Measurements from ENCODE around the gene ITIH3. TPM values are rescaled to one million over a fixed set of nuclear protein-coding genes. Genes with fewer than 3 reads are reported as not detected.

The ITIH3 gene
- polyA plus RNA-seq, 1 donor = 5.7 TPM

DNA sequence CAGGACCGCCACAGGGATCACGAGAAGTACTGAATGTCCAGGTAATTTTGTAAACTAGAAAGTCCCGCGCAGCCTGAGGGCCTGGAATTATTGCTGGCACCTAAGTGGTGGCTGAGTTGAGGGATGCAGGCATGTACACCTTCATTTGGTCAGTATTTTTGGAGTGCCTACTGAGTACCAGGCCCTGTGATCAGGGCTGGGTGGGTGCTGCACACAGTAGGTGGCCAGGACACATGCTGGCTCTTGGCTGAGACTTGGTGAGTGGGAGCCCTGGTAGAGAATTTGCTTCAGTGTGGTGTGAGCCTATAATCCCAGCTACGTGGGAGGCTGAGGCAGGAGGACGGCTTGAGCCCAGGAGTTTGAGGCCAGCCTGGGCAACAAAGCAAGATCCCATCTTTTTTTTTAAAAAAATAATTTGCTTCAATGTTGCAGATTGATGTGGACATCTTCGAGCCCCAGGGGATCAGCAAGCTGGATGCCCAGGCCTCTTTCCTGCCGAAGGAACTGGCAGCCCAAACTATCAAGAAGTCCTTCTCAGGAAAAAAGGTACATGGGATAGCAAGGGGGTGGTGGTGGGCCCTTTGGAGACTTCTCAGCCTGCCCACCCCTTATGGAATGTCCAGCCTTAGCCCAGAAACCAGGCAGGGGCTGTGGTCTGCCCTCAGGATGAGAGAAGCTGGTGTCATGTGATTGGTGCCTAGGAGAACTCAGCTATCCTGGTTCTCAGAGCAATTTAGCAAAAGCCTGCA lies 14.6 kb upstream of the ITIH3 start:
- no peak for DNase-seq

DNA sequence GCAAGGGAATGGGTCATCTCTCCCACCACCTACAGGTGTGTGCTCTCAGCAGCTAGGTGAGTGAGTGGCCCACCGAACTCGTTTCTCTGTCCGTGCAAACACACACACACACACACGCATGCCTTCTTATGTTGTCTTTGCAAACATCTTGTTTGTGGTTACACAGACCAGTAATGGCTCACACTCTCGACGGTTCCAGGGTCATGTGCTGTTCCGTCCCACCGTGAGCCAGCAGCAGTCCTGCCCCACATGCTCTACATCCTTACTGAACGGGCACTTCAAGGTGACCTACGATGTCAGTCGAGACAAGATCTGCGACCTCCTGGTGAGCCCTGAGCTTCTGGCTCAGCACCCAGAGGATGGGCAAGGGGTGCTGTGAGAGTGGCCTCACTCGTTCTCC lies 12.9 kb upstream of the ITIH3 start:
- no peak for DNase-seq

DNA sequence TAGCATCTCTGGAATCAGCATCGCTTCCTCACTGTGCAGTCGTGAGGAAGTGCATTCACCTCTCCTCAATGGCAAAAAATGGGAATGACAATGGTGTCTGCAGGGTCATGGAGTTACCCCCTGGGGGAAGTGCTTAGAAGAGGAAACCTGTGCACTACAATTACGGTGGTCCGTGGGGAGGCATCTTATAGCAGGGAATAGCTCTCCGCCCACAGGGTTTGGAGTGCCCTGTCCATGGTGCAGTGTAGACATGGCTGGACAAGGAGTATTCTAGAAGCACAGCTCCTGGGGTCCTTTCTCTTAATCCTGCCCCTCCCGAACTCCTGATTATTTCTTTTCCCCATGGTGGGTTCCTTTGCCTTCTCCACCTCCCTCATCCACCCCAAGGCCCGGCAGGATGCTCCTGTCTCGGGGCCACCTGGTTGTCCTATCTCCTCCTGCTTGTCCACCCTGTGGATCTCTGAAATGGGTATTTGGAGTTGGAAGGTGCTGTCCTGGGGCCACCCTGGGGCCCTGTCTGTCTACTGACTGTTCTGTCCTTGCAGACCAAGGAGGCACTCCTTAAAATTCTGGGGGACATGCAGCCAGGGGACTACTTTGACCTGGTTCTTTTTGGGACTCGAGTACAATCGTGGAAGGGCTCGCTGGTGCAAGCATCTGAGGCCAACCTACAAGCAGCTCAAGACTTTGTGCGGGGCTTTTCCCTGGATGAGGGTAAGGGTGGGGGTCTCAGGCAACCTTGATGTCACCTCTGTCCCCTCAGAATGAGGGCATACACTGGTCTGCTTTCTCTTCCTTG lies 12.0 kb upstream of the ITIH3 start:
- DNase-seq = no peak

DNA sequence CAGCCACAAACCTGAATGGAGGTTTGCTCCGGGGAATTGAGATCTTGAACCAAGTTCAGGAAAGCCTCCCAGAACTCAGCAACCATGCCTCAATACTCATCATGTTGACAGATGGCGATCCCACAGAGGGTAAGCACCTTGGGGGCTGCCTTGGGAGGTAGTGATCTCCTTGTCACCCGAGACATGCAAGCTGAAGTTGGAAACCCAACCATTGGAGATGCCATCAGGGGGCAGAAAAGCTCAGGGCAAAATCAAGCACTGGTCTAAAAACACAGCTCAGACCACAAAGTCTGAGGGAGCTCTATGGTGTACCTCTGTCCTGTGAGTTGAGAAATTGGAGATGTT lies 11.4 kb upstream of the ITIH3 start:
- DNase-seq = no peak

DNA sequence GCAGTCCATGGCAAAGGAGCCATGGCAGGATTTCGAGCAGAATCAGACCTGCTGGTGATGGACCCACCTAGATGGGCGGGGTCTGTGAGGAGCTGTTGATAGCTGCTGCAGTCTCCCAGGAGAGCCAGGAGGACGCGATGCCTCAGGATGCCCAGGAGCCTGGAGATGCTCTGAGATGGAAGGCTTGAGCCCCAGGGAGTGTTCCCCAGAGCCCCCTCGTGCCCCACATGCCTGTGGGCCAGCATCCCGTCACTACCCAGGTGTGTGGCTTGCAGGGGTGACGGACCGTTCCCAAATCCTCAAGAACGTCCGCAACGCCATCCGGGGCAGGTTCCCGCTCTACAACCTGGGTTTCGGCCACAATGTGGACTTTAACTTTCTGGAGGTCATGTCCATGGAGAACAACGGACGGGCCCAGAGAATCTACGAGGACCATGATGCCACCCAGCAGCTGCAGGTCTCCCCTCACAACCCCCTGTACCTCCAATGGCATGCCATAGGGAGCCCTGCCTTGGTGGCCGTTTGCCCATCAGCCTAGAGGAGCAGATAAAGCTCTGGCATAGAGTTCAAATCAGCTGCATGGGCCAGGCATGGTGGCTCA lies 10.5 kb upstream of the ITIH3 start:
- DNase-seq = no peak

DNA sequence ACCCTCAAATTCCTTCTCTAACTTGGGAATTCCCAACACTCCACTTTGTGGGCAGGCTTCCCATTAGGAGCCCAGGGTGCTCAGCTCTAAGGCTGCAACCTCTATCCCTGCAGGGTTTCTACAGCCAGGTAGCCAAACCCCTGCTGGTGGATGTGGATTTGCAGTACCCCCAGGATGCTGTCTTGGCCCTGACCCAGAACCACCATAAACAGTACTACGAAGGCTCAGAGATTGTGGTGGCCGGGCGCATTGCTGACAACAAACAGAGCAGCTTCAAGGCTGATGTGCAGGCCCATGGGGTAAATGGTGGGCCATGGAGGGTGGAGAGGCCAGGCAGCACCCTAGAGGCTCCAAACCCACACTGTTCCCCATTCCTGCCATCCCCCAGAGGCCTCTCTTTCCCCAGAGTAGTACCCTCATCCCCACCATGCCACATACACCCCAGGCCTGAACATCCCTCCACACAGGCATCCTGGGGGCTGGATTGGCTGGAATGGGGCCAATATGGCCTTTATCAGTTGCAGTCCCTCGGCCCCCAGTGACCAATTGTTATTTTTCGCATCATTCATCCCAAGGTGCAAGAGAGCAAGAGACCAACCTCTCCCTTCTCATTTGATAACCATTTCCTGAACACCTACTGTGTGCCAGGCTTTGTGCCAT lies 9.5 kb upstream of the ITIH3 start:
- DNase-seq = no peak

DNA sequence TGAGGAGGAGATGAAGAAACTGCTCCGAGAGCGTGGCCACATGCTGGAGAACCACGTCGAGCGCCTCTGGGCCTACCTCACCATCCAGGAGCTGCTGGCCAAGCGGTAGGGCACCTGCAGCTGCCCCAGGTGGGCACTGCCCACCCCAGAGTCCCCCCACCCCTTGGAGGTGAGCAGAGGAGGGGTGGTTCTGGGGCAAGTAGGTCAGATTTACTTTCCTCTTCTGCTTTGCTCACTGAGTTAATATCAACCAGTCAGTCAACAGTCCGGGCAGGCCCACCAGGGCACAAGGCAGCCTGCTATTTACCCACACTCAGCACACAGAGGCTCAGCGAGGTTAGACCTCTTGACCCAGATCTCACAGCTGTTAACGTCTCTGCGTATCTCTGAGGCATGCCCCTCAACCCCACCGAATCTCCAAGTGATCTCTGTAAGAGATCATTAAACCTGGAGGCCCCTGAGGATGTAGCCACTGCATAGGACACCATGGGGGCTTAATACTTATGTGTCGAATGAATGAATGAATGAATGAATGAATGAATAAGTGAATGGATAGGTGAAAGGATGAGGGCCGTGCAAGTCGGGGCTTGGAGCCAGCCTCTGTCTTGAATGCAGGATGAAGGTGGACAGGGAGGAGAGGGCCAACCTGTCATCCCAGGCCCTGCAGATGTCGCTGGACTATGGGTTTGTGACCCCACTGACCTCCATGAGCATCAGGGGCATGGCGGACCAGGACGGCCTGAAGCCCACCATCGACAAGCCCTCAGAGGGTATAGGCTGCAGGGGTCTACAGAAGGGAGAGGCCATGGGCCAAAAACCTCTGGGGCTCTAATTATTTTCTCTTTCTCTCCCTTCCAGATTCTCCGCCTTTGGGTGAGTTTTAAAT lies 8.0 kb upstream of the ITIH3 start:
- no peak for DNase-seq

DNA sequence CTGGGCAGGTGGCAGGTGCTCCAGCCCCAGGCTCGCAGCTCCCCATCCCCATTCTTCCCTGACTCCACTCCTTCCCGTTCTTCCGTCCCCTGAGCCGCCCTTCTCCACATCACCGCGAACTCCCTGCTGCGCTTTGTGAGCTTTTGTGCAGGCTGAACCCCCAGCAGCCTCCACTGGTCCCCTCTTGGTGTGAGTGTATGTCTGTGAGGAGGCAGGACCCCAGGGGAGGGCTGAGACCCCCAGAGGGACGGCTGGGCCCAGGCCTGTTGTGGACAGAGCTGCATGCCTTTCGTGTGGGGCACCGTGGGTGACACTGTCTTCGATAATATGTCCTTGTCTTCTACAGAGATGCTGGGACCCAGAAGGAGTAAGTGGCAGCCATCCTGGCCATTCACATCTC lies 7.3 kb upstream of the ITIH3 start:
- no peak for DNase-seq

DNA sequence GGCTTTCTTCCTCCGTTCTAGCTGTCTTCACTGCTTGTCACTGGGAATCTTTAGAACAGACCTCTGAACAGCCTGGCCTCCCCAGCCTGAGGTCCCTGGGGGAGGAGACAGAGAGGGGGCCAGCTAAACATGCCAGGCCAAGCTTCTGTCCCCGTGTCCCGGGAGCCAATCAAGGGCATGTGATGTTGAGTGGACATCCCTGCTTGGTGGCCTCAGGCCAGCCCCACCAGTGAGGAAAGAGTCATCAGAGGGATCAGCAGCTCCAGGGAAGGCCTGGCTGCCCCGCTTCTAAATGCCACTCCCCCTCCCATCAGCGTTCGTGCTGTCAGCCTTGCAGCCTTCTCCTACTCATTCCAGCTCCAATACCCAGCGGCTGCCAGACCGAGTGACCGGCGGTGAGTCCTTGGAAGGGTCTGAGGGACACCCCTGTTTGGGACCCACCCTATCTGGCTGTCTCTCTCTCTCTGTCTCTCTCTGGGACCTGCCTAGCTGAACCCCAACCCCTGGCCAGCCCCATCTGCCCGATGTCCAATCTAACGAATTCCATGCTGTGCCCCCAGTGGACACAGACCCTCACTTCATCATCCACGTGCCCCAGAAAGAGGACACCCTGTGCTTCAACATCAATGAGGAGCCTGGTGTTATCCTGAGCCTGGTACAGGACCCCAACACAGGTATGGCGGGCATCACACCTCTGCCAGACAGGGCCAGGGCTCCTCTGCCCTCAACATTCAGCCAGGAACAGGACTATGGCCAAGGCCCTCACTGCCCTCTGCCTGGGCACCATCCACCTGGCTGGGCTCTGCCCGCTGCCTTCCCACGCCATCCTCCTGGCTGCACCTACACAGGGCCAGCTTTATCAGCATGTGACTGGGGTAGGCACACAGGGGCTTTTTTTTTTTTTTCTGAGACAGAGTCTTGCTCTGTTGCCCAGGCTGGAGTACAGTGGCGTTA lies 6.6 kb upstream of the ITIH3 start:
- DNase-seq = no peak

DNA sequence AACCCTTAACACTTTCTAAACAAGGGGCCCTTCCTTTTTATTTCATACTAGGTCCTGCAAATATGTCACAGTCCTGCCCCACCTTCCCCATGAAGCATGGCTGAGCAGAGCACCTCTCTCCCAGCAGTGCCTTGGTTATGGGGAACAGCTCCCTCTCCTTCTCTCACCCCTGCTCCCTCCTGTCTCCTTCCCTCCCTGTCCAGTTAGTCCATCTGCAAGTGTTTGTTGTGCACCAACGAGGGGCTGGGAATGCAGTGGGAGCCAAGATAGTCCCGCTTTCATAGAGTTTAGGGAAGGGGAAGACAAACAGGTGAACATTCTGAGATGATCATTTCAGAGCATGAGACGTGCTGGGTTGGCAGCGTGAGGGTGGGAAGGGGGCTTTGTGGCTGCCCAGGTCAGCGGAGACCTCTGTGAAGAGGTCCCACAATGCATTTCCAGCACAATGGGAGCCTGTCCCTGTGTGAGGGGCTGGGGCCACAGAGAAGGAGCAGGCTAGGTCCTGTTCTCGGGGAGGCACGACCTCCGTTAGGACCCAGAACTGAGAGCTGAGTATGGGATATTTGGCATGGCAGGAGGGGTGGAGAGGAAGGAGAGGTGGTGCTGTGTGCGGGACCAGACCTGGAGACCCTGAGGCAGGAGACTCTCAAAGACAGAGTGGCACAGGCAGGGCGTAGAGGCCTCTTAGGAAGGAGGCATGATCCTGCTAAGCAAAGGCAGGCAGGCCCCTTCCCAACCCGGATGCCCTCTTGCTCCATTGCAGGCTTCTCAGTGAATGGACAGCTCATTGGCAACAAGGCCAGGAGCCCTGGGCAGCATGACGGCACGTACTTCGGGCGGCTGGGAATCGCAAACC lies 5.5 kb upstream of the ITIH3 start:
- DNase-seq = no peak

DNA sequence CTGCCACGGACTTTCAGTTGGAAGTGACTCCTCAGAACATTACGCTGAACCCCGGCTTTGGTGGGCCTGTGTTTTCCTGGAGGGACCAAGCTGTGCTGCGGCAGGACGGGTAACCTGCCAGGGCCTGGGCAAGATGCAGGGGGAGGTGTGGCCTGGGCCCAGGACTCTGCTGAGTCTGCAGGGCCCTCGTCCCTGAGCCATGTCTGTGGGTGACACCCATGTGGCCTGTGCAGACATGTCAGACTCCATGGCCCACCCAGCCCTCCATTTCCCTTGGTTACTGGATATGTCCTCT lies 4.9 kb upstream of the ITIH3 start:
- DNase-seq = no peak

DNA sequence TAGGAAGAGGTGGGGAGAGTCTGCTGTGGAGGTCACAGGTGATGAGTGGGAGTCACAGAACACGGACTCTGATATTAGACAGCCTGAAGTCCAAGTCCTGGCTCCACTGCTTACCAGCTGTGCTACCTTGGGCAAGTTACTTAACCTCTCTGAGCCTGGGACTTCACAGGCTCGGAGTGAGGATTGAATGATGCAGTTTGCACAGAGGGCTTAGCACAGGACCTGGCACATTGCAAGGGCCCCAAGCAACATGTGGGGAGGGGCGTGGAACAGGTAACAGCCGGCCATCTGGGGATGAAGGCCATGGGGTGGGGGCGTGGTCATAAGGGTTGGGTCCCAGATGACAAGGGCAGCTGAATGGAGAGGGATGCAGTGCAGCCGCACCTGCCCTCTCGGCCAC lies 4.3 kb upstream of the ITIH3 start:
- no peak for DNase-seq

DNA sequence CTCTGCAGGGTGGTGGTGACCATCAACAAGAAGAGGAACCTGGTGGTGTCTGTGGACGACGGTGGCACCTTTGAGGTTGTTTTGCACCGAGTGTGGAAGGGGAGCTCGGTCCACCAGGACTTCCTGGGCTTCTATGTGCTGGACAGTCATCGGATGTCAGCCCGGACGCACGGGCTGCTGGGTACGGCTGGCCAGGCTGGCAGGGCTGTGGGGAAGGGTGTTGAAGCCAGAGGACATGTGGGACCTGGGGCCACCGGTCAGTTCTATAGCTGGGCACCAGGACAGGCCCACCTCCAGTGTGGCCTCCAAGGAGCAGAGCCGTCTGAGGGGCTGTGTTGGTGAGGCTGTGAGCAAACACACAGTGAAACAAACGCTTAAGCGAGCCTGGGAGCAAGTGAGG lies 3.9 kb upstream of the ITIH3 start:
- DNase-seq = no peak

DNA sequence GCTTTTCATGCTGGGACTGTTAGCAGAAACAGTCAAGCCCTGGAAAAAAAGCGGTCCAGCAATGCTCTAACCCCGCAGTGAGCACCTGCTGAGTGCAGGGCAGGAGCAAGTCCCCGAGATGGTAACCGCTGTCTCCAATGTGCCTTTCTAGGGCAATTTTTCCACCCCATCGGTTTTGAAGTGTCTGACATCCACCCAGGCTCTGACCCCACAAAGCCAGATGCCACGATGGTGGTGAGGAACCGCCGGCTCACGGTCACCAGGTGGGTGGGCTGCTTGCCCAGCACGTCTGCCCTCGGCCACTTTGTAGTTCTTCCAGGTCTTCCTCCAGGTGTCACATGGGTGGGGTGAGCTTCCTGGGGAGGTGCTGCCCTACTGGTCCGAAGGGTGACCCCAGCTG lies 3.2 kb upstream of the ITIH3 start:
- no peak for DNase-seq

DNA sequence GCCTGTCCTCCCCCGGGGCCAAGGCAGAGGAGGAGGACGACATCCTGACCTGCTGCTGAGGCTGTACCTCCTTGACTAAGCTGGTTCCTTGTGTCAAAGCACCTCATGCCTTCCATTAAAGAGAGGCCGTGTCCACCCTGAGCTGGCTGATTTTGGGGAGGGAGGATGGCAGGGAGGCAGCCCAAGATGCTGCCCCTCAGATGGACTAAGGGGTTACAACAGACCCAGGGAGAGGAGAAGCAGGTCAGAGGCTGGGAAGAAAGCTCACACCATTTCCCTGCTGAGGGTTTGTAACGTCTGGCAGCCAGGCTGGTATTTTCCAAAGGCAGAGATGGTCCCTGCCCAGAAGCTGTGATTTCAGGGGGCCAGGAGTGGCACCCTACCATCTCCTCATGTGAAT lies 2.7 kb upstream of the ITIH3 start:
- DNase-seq = no peak

DNA sequence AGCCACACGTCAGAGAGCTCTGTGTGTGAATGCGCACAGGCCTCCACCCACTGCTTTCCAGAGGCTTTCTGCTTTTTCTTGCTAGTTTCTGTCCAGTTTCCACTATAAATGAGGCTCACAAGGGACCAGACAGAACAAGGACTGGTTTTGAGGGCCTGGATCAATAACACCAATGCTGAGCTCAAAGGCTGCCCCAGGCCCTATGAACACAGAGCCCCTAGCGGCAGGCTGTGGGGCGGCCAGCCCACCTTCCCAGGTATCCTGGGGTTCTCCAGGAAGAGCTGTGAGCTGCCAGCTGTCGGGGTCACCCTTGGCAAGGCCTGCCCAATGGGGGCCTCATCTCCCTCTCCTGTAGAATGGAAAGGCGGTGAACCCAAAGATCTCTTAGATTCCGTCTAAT lies 2.2 kb upstream of the ITIH3 start:
- DNase-seq = no peak

DNA sequence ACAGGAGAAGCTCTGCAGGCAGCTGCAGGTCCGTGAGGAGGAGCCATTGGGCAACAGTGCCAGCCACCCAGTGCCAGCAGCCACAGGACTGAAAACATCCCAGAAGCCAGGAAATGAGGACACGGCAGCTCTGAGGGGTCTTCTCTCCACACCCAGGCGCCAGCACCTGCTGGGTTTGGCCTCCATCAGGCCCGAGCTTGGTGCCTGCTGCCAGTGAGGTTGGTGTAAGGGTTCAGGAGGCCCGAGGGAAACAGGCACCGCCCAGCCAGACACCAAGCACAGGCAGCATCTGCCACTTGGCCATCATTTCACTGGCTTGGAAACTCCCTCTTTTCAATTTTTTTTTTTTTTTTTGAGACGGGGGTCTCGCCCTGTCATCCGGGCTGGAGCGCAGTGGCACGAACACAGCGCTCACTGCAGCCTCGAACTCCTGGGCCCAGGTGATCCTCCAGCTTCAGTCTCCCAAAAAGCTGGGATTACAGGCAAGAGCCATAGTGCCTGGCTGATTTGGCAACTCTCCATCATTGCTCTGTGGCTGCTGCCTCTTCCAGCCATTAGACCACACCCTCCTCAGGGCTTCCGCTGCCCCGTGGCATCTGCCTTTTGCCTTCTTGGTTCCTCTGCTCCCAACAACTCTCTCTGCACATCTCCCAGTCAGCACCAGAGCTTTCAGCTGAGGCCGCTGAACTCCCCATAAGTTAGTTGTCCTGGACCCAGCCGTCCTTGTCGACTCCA lies 1.5 kb upstream of the ITIH3 start:
- DNase-seq = no peak

DNA sequence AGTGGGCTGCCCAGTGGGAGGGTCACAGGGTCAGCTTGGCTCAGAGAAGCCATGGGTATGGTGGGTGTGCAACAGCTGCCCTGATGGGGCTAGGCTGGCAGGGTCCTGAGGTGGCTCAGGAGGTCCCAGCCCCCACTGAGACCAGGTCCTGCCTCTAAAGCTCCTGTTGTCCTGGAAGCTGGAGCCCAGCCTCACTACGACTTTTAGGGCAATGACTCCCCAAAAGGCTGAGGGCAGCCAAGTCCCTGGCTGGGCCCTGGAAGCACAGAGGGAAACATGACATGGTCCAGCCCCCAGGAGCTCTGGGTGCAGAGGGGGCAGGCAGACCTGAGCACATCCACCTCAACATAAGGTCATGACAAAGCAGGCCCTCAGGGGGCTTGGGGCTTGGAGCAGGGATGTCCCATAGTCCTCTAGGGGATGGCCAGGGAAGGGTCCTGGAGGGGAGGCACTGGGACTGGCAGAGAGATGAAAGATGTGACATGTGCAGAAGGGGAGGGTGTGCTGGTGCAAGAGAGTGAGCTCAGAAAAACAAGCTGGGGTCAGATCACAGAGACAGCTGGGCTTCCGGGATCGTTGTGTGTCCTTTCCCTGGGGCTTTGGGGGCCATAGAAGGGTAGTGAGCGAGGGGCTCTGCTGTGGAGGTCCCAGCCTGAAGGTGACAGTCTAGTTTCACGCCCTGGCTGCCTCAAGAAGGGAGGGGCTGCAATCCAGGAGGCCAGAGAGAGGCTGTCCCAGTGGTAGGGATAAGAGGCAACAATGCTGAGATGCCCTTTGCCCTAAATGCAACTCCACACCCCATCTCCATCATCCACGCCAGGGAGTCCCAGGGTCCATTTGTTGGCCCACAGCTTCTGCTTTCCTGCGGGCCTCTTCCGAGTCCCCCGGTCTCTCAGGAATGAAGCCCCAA lies 639 bp upstream of the ITIH3 start:
- no peak for DNase-seq
